Lung (tissue), 12 donors: ENCODE results near the gene MDP1. TPM values are rescaled to one million over a fixed set of nuclear protein-coding genes. Genes with fewer than 3 reads are reported as not detected.
"Not testable (repeated sequence)": the region's sequence is repeated elsewhere in the genome, so short reads cannot be mapped to it uniquely, and the experiment has no call there.

Source experiments
- ATAC-seq: fragments of 200-7000 bp; cut with Tn5 transposase; one replicate; pipeline ENCODE4 v1.9.1; 2020; ENCODE audit warnings: moderate number of reproducible peaks; ENCODE audit not compliant: insufficient read depth, low FRiP score
- DNase-seq, 3 donors: peaks; one replicate each; pipeline ENCODE4 v3.0.0-alpha.2; 2013 to 2017
- H3K27ac ChIP-seq, 2 donors: one replicate each; pipeline ENCODE4 v1.5.1; 2013; ENCODE audit warnings: mild to moderate bottlenecking in 2 of 2, moderate library complexity in 2 of 2, control low read depth in 1 of 2, inconsistent platforms in 1 of 2, low read depth in 1 of 2, low read length in 1 of 2
- H3K27me3 ChIP-seq, 3 donors: one replicate each; pipeline ENCODE4 v1.5.1; 2013; ENCODE audit warnings: low read length in 2 of 3; ENCODE audit not compliant: control insufficient read depth in 3 of 3, insufficient read depth in 3 of 3
- H3K36me3 ChIP-seq, 4 donors: one replicate each; pipeline ENCODE4 v1.5.1; 2013; ENCODE audit warnings: low read length in 4 of 4, mild to moderate bottlenecking in 1 of 4, moderate library complexity in 1 of 4; ENCODE audit not compliant: control insufficient read depth in 4 of 4, insufficient read depth in 4 of 4
- H3K4me1 ChIP-seq, 5 donors: one replicate each; pipeline ENCODE4 v1.5.1; 2013; ENCODE audit warnings: low read length in 5 of 5, mild to moderate bottlenecking in 2 of 5, moderate library complexity in 1 of 5; ENCODE audit not compliant: control insufficient read depth in 5 of 5, insufficient read depth in 5 of 5
- H3K4me3 ChIP-seq: one replicate; pipeline ENCODE4 v1.5.1; 2013; ENCODE audit warnings: mild to moderate bottlenecking, control low read depth, moderate library complexity
- H3K9ac ChIP-seq, 2 donors: one replicate each; pipeline ENCODE4 v1.5.1; 2013; ENCODE audit warnings: low read length in 2 of 2, control low read depth in 1 of 2; ENCODE audit not compliant: insufficient read depth in 1 of 2
- H3K9me3 ChIP-seq, 4 donors: one replicate each; pipeline ENCODE4 v1.5.1; 2013; ENCODE audit warnings: low read length in 3 of 4, mild to moderate bottlenecking in 1 of 4, moderate library complexity in 1 of 4; ENCODE audit not compliant: control insufficient read depth in 4 of 4, insufficient read depth in 3 of 4
- CTCF ChIP-seq: IDR thresholded peaks from 2 replicates; pipeline ENCODE4 v1.5.1; 2012; ENCODE audit warnings: mild to moderate bottlenecking; ENCODE audit errors: control extremely low read depth, extremely low read depth
- WGBS, 2 donors: extraction: QIAGEN DNeasy Blood & Tissue Kit; methylation state at CpG; one replicate each; pipeline ENCODE4 v1.1.7; 2013; 5-methylcytosine and 5-hydroxymethylcytosine counted together
- polyA plus RNA-seq, 2 donors: library from polyadenylated mRNA; stranded (reverse); fragments of 200-250 nt; gene quantifications; one replicate each; pipeline ENCODE4 v1.2.1, GENCODE V29; 2013
- total RNA-seq, 2 donors: library from RNA; depleted of rRNA in 1 of 2; stranded (reverse); fragments of >200 nt in 1 of 2; gene quantifications; one replicate each; pipeline ENCODE4 v1.2.1, GENCODE V29; 2014 to 2021
- donor health status: control.
- donor health status: control.
- donor health status: Bipolar disorder and iron deficiency.
- donor health status: healthy.
- donor health status: DM: yes; HTN: yes; CAD: no.

MDP1 gene
- total and polyA plus RNA-seq, 4 donors, result 17.2 to 31.4 (median 22.8) TPM

- Histone ChIP-seq H3K27me3 (no peaks in the 10 kb centered on the region), H3K4me1 (peaks cover 3 to 7% (median 6%) of the 10 kb centered on the region in 5 donors), H3K27ac (no peak overlapping the region), H3K9me3 (no peaks in the 10 kb centered on the region), H3K4me3 (no peak overlapping the region), H3K9ac (no peak overlapping the region), H3K36me3 (peaks cover 0 to 3% (median 0%) of the 10 kb centered on the region in 4 donors)
- 79 to 86% methylated on average over 1 of the region's 1 CpG for WGBS, 2 donors
- no peak for TF ChIP-seq CTCF
- DNase-seq (no peak), ATAC-seq (no peak)
Observed at GRCh38 chr14:24226473-24226872, 10.6 kb upstream of the MDP1 start.

- 80 to 88% methylated on average over 7 of the region's 7 CpGs for WGBS, 2 donors
- Histone ChIP-seq H3K27me3 (no peaks in the 10 kb centered on the region), H3K36me3 (peaks cover 0 to 3% (median 0%) of the 10 kb centered on the region in 4 donors), H3K27ac (peak overlapping the region; percentile 23 to 31), H3K4me1 (peaks cover 0 to 3% (median 0%) of the 10 kb centered on the region in 5 donors), H3K9me3 (no peaks in the 10 kb centered on the region), H3K9ac (no peak overlapping the region), H3K4me3 (no peak overlapping the region)
- TF ChIP-seq CTCF, result no peak
- ATAC-seq, result no peak
- DNase-seq, result no peak
Observed at GRCh38 chr14:24224618-24225071, 8.8 kb upstream of the MDP1 start.

- not testable (repeated sequence) for H3K9me3 ChIP-seq, H3K27me3 ChIP-seq, H3K36me3 ChIP-seq, H3K4me1 ChIP-seq, H3K9ac ChIP-seq, DNase-seq, H3K4me3 ChIP-seq, ATAC-seq
- peak overlapping the region in 1 of 2 donors; percentile 14 for H3K27ac ChIP-seq
- 94 to 99% methylated on average over 4 of the region's 4 CpGs for WGBS, 2 donors
Observed at GRCh38 chr14:24222987-24223386, 7.1 kb upstream of the MDP1 start.

- H3K4me3 ChIP-seq, result no peak overlapping the region
- no peaks in the 10 kb centered on the region for H3K9me3 ChIP-seq
- ATAC-seq, result no peak
- H3K4me1 ChIP-seq, result peaks cover 0 to 3% (median 0%) of the 10 kb centered on the region in 5 donors
- TF ChIP-seq CTCF, result no peak
- 43 to 55% methylated on average over 3 of the region's 3 CpGs for WGBS, 2 donors
- H3K36me3 ChIP-seq, result peaks cover 0 to 5% (median 4%) of the 10 kb centered on the region in 4 donors
- no peak overlapping the region for H3K9ac ChIP-seq
- no peak for DNase-seq
- H3K27ac ChIP-seq, result no peak overlapping the region
- H3K27me3 ChIP-seq, result no peaks in the 10 kb centered on the region
Observed at GRCh38 chr14:24219521-24219920, 3.7 kb upstream of the MDP1 start.
